Measurements from ENCODE around the gene PLCL1.

The PLCL1 gene

DNA sequence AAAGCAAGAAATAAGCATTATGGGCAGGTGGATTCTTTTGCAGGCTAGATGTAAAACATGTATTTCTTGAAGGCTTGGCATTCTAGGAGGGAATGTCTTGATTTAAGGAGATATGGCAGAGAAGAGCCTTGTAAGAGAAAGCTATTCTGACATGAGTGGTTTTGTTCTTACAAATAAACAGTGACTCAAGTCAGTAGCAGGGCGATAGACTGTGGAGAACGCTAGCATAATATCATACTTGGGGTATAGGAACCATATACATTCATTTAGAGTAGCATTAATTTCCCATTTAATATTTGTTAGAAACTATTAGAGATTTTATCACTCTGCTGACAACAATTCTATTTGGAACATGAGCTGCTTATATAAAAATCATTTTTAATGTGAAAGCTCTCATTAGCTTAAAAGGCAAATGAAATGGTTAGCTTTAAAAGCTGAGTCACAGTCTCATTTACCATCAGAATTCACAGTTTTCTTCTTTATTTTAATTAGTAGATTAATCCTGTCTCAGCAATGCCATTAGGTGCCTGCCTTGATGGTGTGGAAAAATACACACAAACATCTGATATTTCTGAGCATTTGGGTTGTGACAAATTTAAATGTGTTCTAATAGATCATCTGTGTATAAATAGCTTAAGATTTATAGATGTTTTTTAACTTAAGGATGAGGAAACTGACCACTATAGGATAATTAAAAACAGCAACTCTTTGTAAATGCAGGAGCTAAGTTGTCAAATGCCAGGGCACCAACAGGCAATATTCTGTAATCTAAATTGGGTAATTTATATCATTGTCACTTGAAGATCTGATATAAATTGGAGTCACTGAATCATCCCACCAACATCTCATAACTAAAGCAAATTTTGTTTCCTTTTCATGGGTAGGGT is 276.7 kb downstream of the PLCL1 start:
- DNase-seq (ENCODE audit: low read depth): no peak
- TF ChIP-seq POLR2A (IDR thresholded peaks at IDR 0.05; ENCODE audit: extremely low read depth, insufficient read length) (no peak), MYC (IDR thresholded peaks at IDR 0.05; ENCODE audit: low read depth, low read length) (no peak)
- TF ChIP-seq, protein P1, sequence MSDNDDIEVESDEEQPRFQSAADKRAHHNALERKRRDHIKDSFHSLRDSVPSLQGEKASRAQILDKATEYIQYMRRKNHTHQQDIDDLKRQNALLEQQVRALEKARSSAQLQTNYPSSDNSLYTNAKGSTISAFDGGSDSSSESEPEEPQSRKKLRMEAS (IDR thresholded peaks at IDR 0.05; ENCODE audit: low read depth, low read length): no peak
- TF ChIP-seq, protein P2, sequence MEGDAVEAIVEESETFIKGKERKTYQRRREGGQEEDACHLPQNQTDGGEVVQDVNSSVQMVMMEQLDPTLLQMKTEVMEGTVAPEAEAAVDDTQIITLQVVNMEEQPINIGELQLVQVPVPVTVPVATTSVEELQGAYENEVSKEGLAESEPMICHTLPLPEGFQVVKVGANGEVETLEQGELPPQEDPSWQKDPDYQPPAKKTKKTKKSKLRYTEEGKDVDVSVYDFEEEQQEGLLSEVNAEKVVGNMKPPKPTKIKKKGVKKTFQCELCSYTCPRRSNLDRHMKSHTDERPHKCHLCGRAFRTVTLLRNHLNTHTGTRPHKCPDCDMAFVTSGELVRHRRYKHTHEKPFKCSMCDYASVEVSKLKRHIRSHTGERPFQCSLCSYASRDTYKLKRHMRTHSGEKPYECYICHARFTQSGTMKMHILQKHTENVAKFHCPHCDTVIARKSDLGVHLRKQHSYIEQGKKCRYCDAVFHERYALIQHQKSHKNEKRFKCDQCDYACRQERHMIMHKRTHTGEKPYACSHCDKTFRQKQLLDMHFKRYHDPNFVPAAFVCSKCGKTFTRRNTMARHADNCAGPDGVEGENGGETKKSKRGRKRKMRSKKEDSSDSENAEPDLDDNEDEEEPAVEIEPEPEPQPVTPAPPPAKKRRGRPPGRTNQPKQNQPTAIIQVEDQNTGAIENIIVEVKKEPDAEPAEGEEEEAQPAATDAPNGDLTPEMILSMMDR (IDR thresholded peaks at IDR 0.05; ENCODE audit: low read depth, low read length): no peak
- no peak overlapping the region for H3K4me3 ChIP-seq (ENCODE audit: low read depth, low read length)

DNA sequence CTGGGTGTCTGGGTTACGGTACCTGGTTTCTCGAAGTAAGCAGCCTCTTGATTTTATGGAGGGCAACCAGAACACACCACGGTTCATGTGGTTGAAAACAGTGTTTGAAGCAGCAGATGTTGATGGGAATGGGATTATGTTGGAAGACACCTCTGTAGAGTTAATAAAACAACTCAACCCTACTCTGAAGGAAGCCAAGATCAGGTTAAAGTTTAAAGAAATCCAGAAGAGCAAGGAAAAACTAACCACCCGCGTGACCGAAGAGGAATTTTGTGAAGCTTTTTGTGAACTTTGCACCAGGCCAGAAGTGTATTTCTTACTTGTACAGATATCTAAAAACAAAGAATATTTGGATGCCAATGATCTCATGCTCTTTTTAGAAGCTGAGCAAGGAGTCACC is 279.8 kb downstream of the PLCL1 start:
- TF ChIP-seq, protein P1 (IDR thresholded peaks at IDR 0.05; ENCODE audit: low read depth, low read length): no peak
- TF ChIP-seq, protein P2 (IDR thresholded peaks at IDR 0.05; ENCODE audit: low read depth, low read length): no peak
- DNase-seq (ENCODE audit: low read depth): no peak
- no peak overlapping the region for H3K4me3 ChIP-seq (ENCODE audit: low read depth, low read length)

DNA sequence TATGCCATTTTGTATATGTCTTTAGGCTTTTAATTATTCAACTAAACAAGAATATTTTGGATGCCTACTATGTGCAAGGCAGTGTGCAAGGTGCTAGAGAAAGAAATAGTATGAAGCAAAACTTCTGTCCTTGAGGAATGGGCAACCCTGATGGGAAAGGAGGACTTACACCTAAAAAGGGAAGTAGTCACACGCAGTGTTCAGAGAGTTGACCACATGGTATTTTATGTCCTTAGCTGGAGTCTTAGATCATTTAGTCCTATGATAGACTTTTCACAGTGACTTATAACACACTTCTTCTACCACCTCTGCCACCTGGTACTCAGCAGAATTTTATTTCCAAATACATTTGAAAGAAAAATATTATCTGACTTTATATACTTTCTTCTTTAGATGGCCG is 291.6 kb downstream of the PLCL1 start:
- DNase-seq (ENCODE audit: low read depth): peak; percentile 59
- H3K4me3 ChIP-seq (ENCODE audit: low read depth, low read length): no peak overlapping the region
- TF ChIP-seq, protein P1 (IDR thresholded peaks at IDR 0.05; ENCODE audit: low read depth, low read length): peak; percentile 81
- TF ChIP-seq MYC (IDR thresholded peaks at IDR 0.05; ENCODE audit: low read depth, low read length) (no peak), POLR2A (IDR thresholded peaks at IDR 0.05; ENCODE audit: extremely low read depth, insufficient read length) (no peak)
- TF ChIP-seq, protein P2 (IDR thresholded peaks at IDR 0.05; ENCODE audit: low read depth, low read length): no peak

DNA sequence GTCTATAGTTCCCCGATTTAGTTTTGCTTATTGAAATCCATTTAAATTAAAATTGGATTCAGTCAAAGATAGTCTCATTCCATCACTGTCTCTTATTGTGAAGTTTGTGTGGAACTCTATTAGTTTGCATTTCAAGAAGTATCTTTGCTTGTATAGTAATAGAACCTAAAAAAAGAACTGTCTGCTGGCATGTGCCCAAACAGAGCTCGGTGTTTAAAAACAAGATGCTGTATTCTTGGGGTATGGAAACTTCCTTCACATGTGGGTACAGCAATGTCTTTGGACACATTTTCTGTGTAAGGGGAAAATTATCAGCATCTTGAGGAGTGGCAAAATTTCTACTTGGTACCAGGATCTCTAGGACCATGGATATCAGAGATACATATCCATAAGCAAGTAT is 292.6 kb downstream of the PLCL1 start:
- DNase-seq (ENCODE audit: low read depth): no peak
- H3K4me3 ChIP-seq (ENCODE audit: low read depth, low read length): no peak overlapping the region
- TF ChIP-seq, protein P1 (IDR thresholded peaks at IDR 0.05; ENCODE audit: low read depth, low read length): no peak
- TF ChIP-seq MYC (IDR thresholded peaks at IDR 0.05; ENCODE audit: low read depth, low read length) (no peak), POLR2A (IDR thresholded peaks at IDR 0.05; ENCODE audit: extremely low read depth, insufficient read length) (no peak)
- TF ChIP-seq, protein P2 (IDR thresholded peaks at IDR 0.05; ENCODE audit: low read depth, low read length): no peak

DNA sequence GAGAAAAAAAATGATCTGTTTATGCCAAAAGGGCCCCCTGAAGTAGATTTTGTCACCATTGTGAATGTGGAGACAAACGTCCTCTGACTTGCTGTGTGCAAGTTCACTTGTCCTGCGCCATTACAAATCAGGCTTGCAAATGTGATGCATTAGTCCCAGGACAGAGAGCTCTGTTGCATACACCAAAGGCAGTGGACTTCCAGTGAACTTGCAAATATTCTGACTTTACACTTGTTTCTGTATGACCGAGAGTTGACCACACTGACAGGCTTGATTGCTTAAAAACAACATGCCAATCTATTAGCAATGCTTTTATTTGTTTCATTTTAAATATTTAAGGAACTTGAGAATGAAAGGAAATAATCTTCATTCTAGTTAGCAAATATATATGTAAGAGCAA is 293.2 kb downstream of the PLCL1 start:
- no peak overlapping the region for H3K4me3 ChIP-seq (ENCODE audit: low read depth, low read length)
- TF ChIP-seq MYC (IDR thresholded peaks at IDR 0.05; ENCODE audit: low read depth, low read length) (no peak), POLR2A (IDR thresholded peaks at IDR 0.05; ENCODE audit: extremely low read depth, insufficient read length) (no peak)
- TF ChIP-seq, protein P2 (IDR thresholded peaks at IDR 0.05; ENCODE audit: low read depth, low read length): no peak
- TF ChIP-seq, protein P1 (IDR thresholded peaks at IDR 0.05; ENCODE audit: low read depth, low read length): no peak
- no peak for DNase-seq (ENCODE audit: low read depth)
